ENCODE measurements around the gene ROR1.
"Not testable (repeated sequence)": the region's sequence is repeated elsewhere in the genome, so short reads cannot be mapped to it uniquely, and the experiment has no call there.

ROR1 gene

GRCh38 chr1:64224236-64224635, 450.4 kb downstream of the ROR1 start:
- not testable (repeated sequence) for DNase-seq (ENCODE audit: low read depth in 2 of 2)

GRCh38 chr1:64228167-64228957, 454.5 kb downstream of the ROR1 start:
- DNase-seq (ENCODE audit: low read depth in 2 of 2) = no peak

- DNase-seq (ENCODE audit: low read depth in 2 of 2) = no peak
Observed at GRCh38 chr1:64229307-64229706, 455.5 kb downstream of the ROR1 start.
